Glutamatergic neuron (in vitro differentiated cells): ENCODE results near the gene ARPC1A. TPM values are rescaled to one million over a fixed set of nuclear protein-coding genes. Genes with fewer than 3 reads are reported as not detected.

ENCODE experiments used
- DNase-seq: peaks from one replicate; pipeline ENCODE4 v3.0.0; 2022
- H3K27ac Mint-ChIP-seq: one replicate; pipeline ENCODE4 v1.8.0; 2020; ENCODE audit warnings: mild to moderate bottlenecking, mixed read lengths, inconsistent platforms; ENCODE audit not compliant: unreplicated experiment
- H3K27me3 Mint-ChIP-seq: one replicate; pipeline ENCODE4 v1.8.0; 2020; ENCODE audit warnings: mild to moderate bottlenecking, moderate library complexity, mixed read lengths, inconsistent platforms; ENCODE audit not compliant: unreplicated experiment
- H3K36me3 Mint-ChIP-seq: one replicate; pipeline ENCODE4 v1.8.0; 2020; ENCODE audit warnings: mild to moderate bottlenecking, mixed read lengths, inconsistent platforms; ENCODE audit not compliant: unreplicated experiment
- H3K4me1 Mint-ChIP-seq: one replicate; pipeline ENCODE4 v1.8.0; 2020; ENCODE audit warnings: mild to moderate bottlenecking, low read depth, mixed read lengths, inconsistent platforms; ENCODE audit not compliant: unreplicated experiment
- H3K4me3 Mint-ChIP-seq: one replicate; pipeline ENCODE4 v1.8.0; 2020; ENCODE audit warnings: mild to moderate bottlenecking, mixed read lengths, inconsistent platforms; ENCODE audit not compliant: unreplicated experiment
- H3K9me3 Mint-ChIP-seq: one replicate; pipeline ENCODE4 v1.8.0; 2020; ENCODE audit warnings: mild to moderate bottlenecking, moderate library complexity, mixed read lengths, inconsistent platforms; ENCODE audit not compliant: unreplicated experiment
- CTCF ChIP-seq: fragments of 200-600 bp; sonication (generic); IDR thresholded peaks from one replicate; pipeline ENCODE4 v1.5.0; 2021; ENCODE audit not compliant: partially characterized antibody, unreplicated experiment
- total RNA-seq: library from RNA; stranded (reverse); fragmentation: NEBNext Ultra II Directional; extraction: Animal tissue kit (Norgen Biotek cat#: 25700); gene quantifications from one replicate; pipeline ENCODE4 v1.2.1, GENCODE V29; 2021; ENCODE audit not compliant: unreplicated experiment

The ARPC1A gene
- total RNA-seq, 1 donor from 2014 or later, result 173 TPM

GRCh38 chr7:99408379-99409191, 82.9 kb downstream of the ARPC1A start, which contains the start of the genes BUD31 and PDAP1:
TSS of gene BUD31 (plus strand) at chr7:99408969. CDS start at chr7:99411093, 2,124 bp downstream.
TSS of gene PDAP1 (minus strand) at chr7:99408597. CDS start at chr7:99408548, 49 bp downstream.
- peaks cover 6% of the 10 kb centered on the region for H3K36me3 Mint-ChIP-seq
- peaks cover 6% of the 10 kb centered on the region for H3K27me3 Mint-ChIP-seq
- H3K27ac Mint-ChIP-seq, result peak within 1 kb of the TSS; percentile 97
- peak; percentile 89 for DNase-seq
- H3K9me3 Mint-ChIP-seq, result peaks cover 6% of the 10 kb centered on the region
- no peak for TF ChIP-seq CTCF
- peak within 1 kb of the TSS; percentile 99 for H3K4me3 Mint-ChIP-seq
- H3K4me1 Mint-ChIP-seq, result peaks cover 21% of the 10 kb centered on the region

- Mint-ChIP-seq H3K27ac (peak overlapping the region; percentile 97), H3K4me1 (peaks cover 17% of the 10 kb centered on the region), H3K9me3 (peaks cover 6% of the 10 kb centered on the region), H3K36me3 (peaks cover 6% of the 10 kb centered on the region), H3K27me3 (peaks cover 6% of the 10 kb centered on the region), H3K4me3 (peak overlapping the region; percentile 99)
- DNase-seq, result no peak
- TF ChIP-seq CTCF, result no peak
Observed at GRCh38 chr7:99409192-99409572, 83.5 kb downstream of the ARPC1A start.

DNA sequence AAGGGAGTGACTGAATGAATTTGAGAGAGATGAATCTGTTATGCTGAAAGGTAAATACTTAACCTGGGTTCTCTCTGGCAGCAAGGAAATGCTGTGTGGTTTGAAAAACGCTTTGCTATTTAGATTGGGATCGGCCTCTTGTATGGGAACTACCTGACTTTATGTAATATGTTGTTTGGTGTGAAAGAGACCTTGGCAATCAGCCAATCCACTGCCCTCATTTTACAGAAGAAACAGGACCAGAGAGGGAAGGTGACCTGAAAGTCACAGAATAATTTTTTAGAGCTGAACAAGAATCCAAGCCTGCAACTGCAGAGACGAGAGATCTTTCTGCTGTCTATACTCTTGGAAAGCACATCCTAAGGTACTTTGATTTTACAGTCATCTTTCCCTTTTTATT, 84.1 kb downstream of the ARPC1A start:
- H3K4me3 Mint-ChIP-seq, result peak overlapping the region; percentile 99
- H3K4me1 Mint-ChIP-seq, result peaks cover 13% of the 10 kb centered on the region
- peaks cover 7% of the 10 kb centered on the region for H3K27me3 Mint-ChIP-seq
- DNase-seq, result no peak
- no peak for TF ChIP-seq CTCF
- H3K9me3 Mint-ChIP-seq, result peaks cover 6% of the 10 kb centered on the region
- H3K27ac Mint-ChIP-seq, result peak overlapping the region; percentile 97
- H3K36me3 Mint-ChIP-seq, result peaks cover 8% of the 10 kb centered on the region

DNA sequence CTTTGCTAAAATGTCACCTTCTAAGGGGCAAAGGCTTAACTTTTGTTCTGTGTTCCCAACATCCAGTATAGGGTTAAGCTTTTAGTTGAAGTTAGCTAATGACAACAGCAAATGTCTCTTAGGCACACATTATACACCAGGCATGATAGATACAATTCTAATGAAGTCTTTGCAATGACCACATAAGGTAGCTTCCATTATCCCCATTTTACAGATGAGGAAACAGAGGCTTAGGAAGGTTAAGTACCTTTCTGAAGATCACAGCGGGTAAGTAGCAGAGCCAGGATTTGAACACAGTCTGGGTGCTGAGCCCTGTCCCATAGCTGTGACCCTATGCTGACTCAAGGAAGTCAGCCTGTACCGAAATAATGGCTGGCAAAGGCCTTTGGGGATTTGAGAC, 84.9 kb downstream of the ARPC1A start:
- H3K27ac Mint-ChIP-seq, result no peak overlapping the region
- H3K36me3 Mint-ChIP-seq, result peaks cover 12% of the 10 kb centered on the region
- peaks cover 11% of the 10 kb centered on the region for H3K4me1 Mint-ChIP-seq

More for the DNA sequence above, 84.9 kb downstream of the ARPC1A start:
- no peak for TF ChIP-seq CTCF
- Mint-ChIP-seq H3K27me3 (peaks cover 7% of the 10 kb centered on the region), H3K9me3 (peaks cover 9% of the 10 kb centered on the region), H3K4me3 (peak overlapping the region; percentile 77)
- no peak for DNase-seq
